Activated naive CD4-positive, alpha-beta T cell treated with anti-CD3 and anti-CD28 coated beads, Interleukin-2, amount 50 U/mL, for 24 hours (primary cell): Measurements from ENCODE around the gene EXOC7.

Experiments used
- H3K27ac Mint-ChIP-seq: one replicate; pipeline ENCODE4 v1.8.0; 2021; ENCODE audit warnings: mild to moderate bottlenecking, mixed read lengths
- H3K27me3 Mint-ChIP-seq: one replicate; pipeline ENCODE4 v1.8.0; 2021; ENCODE audit warnings: mixed read lengths
- H3K36me3 Mint-ChIP-seq: one replicate; pipeline ENCODE4 v1.8.0; 2021; ENCODE audit warnings: mixed read lengths
- H3K4me1 Mint-ChIP-seq: one replicate; pipeline ENCODE4 v1.8.0; 2021; ENCODE audit warnings: mixed read lengths
- H3K4me3 Mint-ChIP-seq: one replicate; pipeline ENCODE4 v1.8.0; 2021; ENCODE audit warnings: mild to moderate bottlenecking, mixed read lengths
- H3K9me3 Mint-ChIP-seq: one replicate; pipeline ENCODE4 v1.8.0; 2021; ENCODE audit warnings: mixed read lengths

EXOC7 gene

DNA sequence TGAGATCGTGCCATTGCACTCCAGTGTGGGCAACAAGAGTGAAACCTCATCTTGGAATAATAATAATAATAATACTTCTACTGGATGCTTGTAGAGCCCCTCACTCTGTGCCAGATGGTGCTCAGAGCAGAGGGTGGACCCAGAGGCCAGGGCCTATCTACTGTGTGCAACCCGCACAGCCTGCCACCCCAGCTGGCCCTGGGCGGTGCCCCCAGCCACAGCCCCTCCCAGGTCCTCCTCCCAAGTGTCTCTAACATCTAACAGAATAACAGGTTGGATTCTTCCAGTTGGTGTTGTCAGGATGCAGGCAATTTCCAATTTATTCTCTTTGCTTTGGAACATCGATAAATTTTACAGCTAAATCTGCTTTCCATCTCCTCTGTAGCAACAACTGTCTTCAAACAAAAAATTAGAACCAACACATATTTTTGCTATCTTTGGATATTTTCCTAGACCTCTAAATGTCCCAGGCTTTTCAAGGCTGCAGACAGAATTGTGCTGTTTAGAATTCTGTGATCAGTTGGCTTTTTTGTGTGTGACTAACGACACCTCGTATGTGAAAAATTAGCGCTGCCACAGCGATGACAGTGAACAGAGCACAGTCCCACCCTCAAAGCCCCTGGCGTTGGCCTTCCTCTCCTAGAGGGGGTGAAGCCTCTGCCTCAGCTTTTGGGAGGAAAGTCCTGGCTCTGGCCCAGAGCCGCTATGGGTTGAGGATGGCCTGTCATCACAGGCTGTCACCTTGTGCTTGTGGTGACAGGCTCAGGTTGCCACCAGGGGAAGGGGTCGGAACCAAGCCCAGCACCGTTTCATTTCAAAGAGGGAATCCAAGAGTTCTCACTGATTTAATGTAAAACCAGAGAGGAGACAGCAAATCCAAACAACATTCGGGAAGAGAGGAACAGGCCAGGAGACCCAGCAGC lies 68.9 kb downstream of the EXOC7 start:
- Mint-ChIP-seq H3K27me3 (no peaks in the 10 kb centered on the region), H3K4me1 (peaks cover 15% of the 10 kb centered on the region), H3K36me3 (peaks cover 2% of the 10 kb centered on the region), H3K4me3 (no peak overlapping the region), H3K27ac (no peak overlapping the region), H3K9me3 (no peaks in the 10 kb centered on the region)

DNA sequence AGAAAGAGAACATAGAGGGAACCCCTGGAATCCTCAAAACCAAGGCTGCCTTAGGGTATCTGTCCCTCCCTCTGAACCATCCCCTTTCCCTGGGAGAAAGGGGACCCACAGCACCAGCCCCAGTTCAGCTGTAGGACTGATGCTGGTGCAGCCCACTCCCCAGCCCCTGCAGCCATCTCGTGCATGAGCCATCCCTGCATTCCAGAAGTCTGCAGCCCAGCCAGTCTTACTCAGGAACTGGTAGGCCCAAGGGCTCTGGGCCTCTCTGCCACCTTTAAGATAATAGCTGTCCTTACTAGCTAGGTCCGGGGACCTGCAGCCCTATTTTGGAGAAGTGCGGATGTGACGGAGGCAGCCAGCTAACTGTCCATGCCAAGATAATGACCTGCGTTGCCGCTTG lies 70.4 kb downstream of the EXOC7 start:
- no peaks in the 10 kb centered on the region for H3K27me3 Mint-ChIP-seq
- H3K36me3 Mint-ChIP-seq, result no peaks in the 10 kb centered on the region
- H3K9me3 Mint-ChIP-seq, result no peaks in the 10 kb centered on the region
- peaks cover 29% of the 10 kb centered on the region for H3K4me1 Mint-ChIP-seq
- H3K4me3 Mint-ChIP-seq, result no peak overlapping the region
- H3K27ac Mint-ChIP-seq, result no peak overlapping the region

DNA sequence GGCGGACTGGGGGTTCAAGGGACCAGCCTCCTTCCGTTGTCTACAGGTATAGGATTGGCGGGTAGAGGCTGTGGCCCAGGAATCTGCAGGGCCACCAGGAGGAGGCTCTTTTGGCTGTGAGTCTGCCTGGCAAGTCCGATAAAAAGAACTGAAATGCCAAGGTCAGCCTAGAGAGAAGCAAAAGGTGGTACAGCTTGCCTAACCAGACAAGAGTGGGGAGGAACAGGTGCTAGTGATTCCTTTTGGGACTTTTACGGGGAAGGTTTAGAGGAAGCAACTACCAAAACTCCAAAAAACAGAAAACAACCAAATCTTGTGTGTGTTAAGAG lies 70.8 kb downstream of the EXOC7 start:
- Mint-ChIP-seq H3K27ac (no peak overlapping the region), H3K4me1 (peaks cover 29% of the 10 kb centered on the region), H3K4me3 (no peak overlapping the region), H3K9me3 (no peaks in the 10 kb centered on the region), H3K27me3 (no peaks in the 10 kb centered on the region), H3K36me3 (no peaks in the 10 kb centered on the region)

DNA sequence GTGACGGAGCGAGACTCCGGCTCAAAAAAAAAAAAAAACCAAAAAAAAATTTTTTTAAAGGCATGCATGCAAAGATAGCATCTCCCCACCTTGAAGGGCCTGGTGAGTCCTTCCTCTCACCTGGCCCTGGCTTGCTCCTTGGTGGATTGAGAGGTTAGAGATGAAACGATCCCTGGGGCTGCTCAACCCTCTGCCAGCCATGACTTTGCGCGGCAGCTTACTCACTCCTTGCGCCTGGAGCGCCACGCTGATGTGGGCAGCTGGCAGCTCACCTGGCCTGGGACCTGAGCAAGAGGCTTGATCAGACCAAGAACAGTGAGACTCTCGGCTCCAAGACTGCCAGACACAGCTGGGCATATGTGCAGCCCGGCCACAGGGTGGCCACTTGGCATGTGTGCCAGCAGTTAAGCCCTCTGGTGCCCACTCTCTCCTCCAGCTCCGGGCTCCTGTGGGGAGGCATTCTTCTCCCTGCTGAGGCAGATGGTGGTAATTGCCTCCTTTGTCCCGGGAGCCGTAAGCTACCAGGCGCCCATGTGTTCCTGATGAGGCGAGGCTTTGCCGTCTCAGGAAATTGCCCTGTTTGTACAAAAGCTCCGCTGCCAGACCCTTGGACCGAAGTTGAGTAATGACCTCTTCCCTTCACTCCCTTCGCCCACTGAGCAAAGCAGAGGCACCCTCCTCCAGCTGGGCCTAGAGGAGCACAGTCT lies 71.4 kb downstream of the EXOC7 start:
- H3K4me3 Mint-ChIP-seq, result no peak overlapping the region
- no peaks in the 10 kb centered on the region for H3K27me3 Mint-ChIP-seq

More for the DNA sequence above, 71.4 kb downstream of the EXOC7 start:
- no peaks in the 10 kb centered on the region for H3K9me3 Mint-ChIP-seq
- peaks cover 29% of the 10 kb centered on the region for H3K4me1 Mint-ChIP-seq
- H3K27ac Mint-ChIP-seq, result no peak overlapping the region
- no peaks in the 10 kb centered on the region for H3K36me3 Mint-ChIP-seq
